Esophagus muscularis mucosa (tissue), 4 donors: ENCODE data around the gene SAFB2. TPM values are rescaled to one million over a fixed set of nuclear protein-coding genes. Genes with fewer than 3 reads are reported as not detected.
"Not testable (repeated sequence)": the region's sequence is repeated elsewhere in the genome, so short reads cannot be mapped to it uniquely, and the experiment has no call there.

ENCODE experiments used
- DNase-seq: peaks from one replicate; pipeline ENCODE4 v3.0.0-alpha.2; 2017; ENCODE audit errors: extremely low spot score
- H3K27ac ChIP-seq, 4 donors: fragments of 200-600 bp; sonication (generic); replicated peaks in 1 of 4; 1 replicate in 3 of 4; 2 replicates in 1 of 4; pipeline ENCODE4 v1.5.1; 2016 to 2019; ENCODE audit warnings: mild to moderate bottlenecking in 1 of 4
- H3K27me3 ChIP-seq, 4 donors: fragments of 200-600 bp; sonication (generic); one replicate each; pipeline versions ENCODE4 v1.5.1 to v1.6.0; 2016 to 2019
- H3K36me3 ChIP-seq, 4 donors: fragments of 200-600 bp; sonication (generic); one replicate each; pipeline ENCODE4 v1.5.1; 2016 to 2019
- H3K4me1 ChIP-seq, 4 donors: fragments of 200-600 bp; sonication (generic); one replicate each; pipeline ENCODE4 v1.5.1; 2016 to 2019
- H3K4me3 ChIP-seq, 4 donors: fragments of 200-600 bp; sonication (generic); 1 replicate in 2 of 4; 2 replicates in 2 of 4; pipeline ENCODE4 v1.5.1; 2016 to 2019; ENCODE audit warnings: mild to moderate bottlenecking in 4 of 4, moderate library complexity in 1 of 4
- H3K9me3 ChIP-seq, 4 donors: fragments of 200-600 bp; sonication (generic); 1 replicate in 3 of 4; 2 replicates in 1 of 4; pipeline ENCODE4 v1.5.1; 2016 to 2019
- CTCF ChIP-seq, 3 experiments: fragments of 200-600 bp in 2 of 3; fragments of 450-650 bp in 1 of 3; sonication (generic) in 2 of 3; IDR thresholded peaks; one replicate each; pipeline ENCODE4 v1.5.1; 2017 to 2019; ENCODE audit warnings: antibody characterized with exemption in 3 of 3, mild to moderate bottlenecking in 2 of 3, moderate library complexity in 1 of 3
- EP300 ChIP-seq: sonication (generic); formaldehyde crosslinking; IDR thresholded peaks from one replicate; pipeline ENCODE4 v1.6.1; 2017; ENCODE audit warnings: antibody characterized with exemption
- POLR2A ChIP-seq: fragments of 450-650 bp; IDR thresholded peaks from one replicate; pipeline ENCODE4 v1.6.1; 2017; ENCODE audit warnings: antibody characterized with exemption, moderate library complexity, mild to moderate bottlenecking, low read depth
- POLR2AphosphoS5 ChIP-seq, 2 donors: sonication (generic); formaldehyde crosslinking; IDR thresholded peaks; one replicate each; pipeline ENCODE4 v1.6.1; 2017; ENCODE audit warnings: antibody characterized with exemption in 2 of 2
- WGBS: methylation state at CpG from one replicate; pipeline ENCODE4 v1.1.5; 2018; 5-methylcytosine and 5-hydroxymethylcytosine counted together
- intact Hi-C: fragments of 100-400 bp; cut with DNase I; formaldehyde crosslinking; loops from one replicate; pipeline ENCODE4 v1.15.1; 2023
- total RNA-seq, 4 donors: library from RNA; depleted of rRNA; stranded (reverse); fragments of >200 nt; gene quantifications; one replicate each; pipeline versions ENCODE4 v1.1.0 to v1.2.1, GENCODE V29; 2016

SAFB2 gene
- total RNA-seq, 4 donors from 2014 or later: 31.1 to 57.8 (median 42.7) TPM

GRCh38 chr19:5617080-5617479, 5.5 kb downstream of the SAFB2 start:
- no peak for TF ChIP-seq CTCF (IDR thresholded peaks at IDR 0.05)
- no peak for TF ChIP-seq EP300
- TF ChIP-seq POLR2A: no peak
- TF ChIP-seq POLR2AphosphoS5 (IDR thresholded peaks at IDR 0.05): no peak
- no peaks in the 10 kb centered on the region for H3K27me3 ChIP-seq
- no peak overlapping the region for H3K27ac ChIP-seq
- DNase-seq: no peak
- intact Hi-C loops: no loop called here
- peaks cover 44 to 89% (median 78%) of the 10 kb centered on the region in 4 donors for H3K36me3 ChIP-seq
- no peaks in the 10 kb centered on the region for H3K9me3 ChIP-seq
- H3K4me3 ChIP-seq: no peak overlapping the region
- H3K4me1 ChIP-seq: peaks cover 40 to 49% (median 42%) of the 10 kb centered on the region in 4 donors
- 92% methylated on average over 1 of the region's 1 CpG for WGBS

- H3K4me3 ChIP-seq: no peak overlapping the region
- no peak overlapping the region for H3K27ac ChIP-seq
- H3K4me1 ChIP-seq: peaks cover 31 to 38% (median 33%) of the 10 kb centered on the region in 4 donors
- no peak for DNase-seq
- no peaks in the 10 kb centered on the region for H3K27me3 ChIP-seq
- no peaks in the 10 kb centered on the region for H3K9me3 ChIP-seq
- 90% methylated on average over 17 of the region's 17 CpGs for WGBS
- intact Hi-C loops: no loop called here
- TF ChIP-seq POLR2A: no peak
- TF ChIP-seq EP300: no peak
- TF ChIP-seq POLR2AphosphoS5 (IDR thresholded peaks at IDR 0.05): no peak
- TF ChIP-seq CTCF (IDR thresholded peaks at IDR 0.05): no peak
- H3K36me3 ChIP-seq: peaks cover 48 to 92% (median 82%) of the 10 kb centered on the region in 4 donors
Measured at GRCh38 chr19:5615756-5616327, 6.7 kb downstream of the SAFB2 start.

- 91% methylated on average over 15 of the region's 15 CpGs for WGBS
- Histone ChIP-seq H3K4me3 (no peak overlapping the region), H3K27me3 (no peaks in the 10 kb centered on the region), H3K36me3 (peaks cover 72 to 93% (median 90%) of the 10 kb centered on the region in 4 donors), H3K4me1 (peaks cover 6 to 11% (median 8%) of the 10 kb centered on the region in 4 donors), H3K9me3 (no peaks in the 10 kb centered on the region), H3K27ac (no peak overlapping the region)
- intact Hi-C loops: no loop called here
- no peak for DNase-seq
- TF ChIP-seq EP300 (no peak), POLR2A (no peak)
Measured at GRCh38 chr19:5612891-5613865, 9.4 kb downstream of the SAFB2 start.

GRCh38 chr19:5609881-5610448, 12.6 kb downstream of the SAFB2 start:
- no peak overlapping the region for H3K27ac ChIP-seq
- H3K27me3 ChIP-seq: no peaks in the 10 kb centered on the region
- H3K36me3 ChIP-seq: peaks cover 75 to 93% (median 92%) of the 10 kb centered on the region in 4 donors
- DNase-seq: no peak
- intact Hi-C loops: no loop called here
- peaks cover 0 to 4% (median 0%) of the 10 kb centered on the region in 4 donors for H3K4me1 ChIP-seq
- H3K9me3 ChIP-seq: no peaks in the 10 kb centered on the region
- H3K4me3 ChIP-seq: no peak overlapping the region
- 92% methylated on average over 14 of the region's 16 CpGs for WGBS
- TF ChIP-seq EP300 (no peak), CTCF (IDR thresholded peaks at IDR 0.05) (no peak), POLR2AphosphoS5 (IDR thresholded peaks at IDR 0.05) (no peak), POLR2A (no peak)

GRCh38 chr19:5608766-5609165, 13.8 kb downstream of the SAFB2 start:
- DNase-seq, H3K9me3 ChIP-seq, H3K27ac ChIP-seq, H3K27me3 ChIP-seq, H3K4me1 ChIP-seq, H3K4me3 ChIP-seq, intact Hi-C loops: not testable (repeated sequence)
- 94% methylated on average over 5 of the region's 9 CpGs for WGBS
- H3K36me3 ChIP-seq: peaks cover 73 to 93% (median 92%) of the 10 kb centered on the region in 4 donors
